HepG2 (cell line): ENCODE measurements around the gene DBNDD2. TPM values are rescaled to one million over a fixed set of nuclear protein-coding genes. Genes with fewer than 3 reads are reported as not detected.
A peak's percentile ranks its signal among the peaks of the same experiment; 100 is the strongest.

Experiments
- AKAP8 ChIP-seq: sonication (generic); formaldehyde crosslinking; IDR thresholded peaks from 2 replicates; pipeline ENCODE4 v1.5.1; 2020; ENCODE audit warnings: mild to moderate bottlenecking, missing genetic modification reagents
- ATM ChIP-seq: fragments of 450-650 bp; IDR thresholded peaks from 2 replicates; pipeline ENCODE4 v1.7.1; 2017; ENCODE audit warnings: mild to moderate bottlenecking, borderline replicate concordance
- CENPBD1 ChIP-seq: sonication (generic); formaldehyde crosslinking; IDR thresholded peaks from 2 replicates; pipeline ENCODE4 v1.8.0; 2022; ENCODE audit warnings: missing genetic modification reagents, low read depth, mild to moderate bottlenecking, borderline replicate concordance
- EED ChIP-seq: sonication (generic); formaldehyde crosslinking; IDR thresholded peaks from 2 replicates; pipeline ENCODE4 v1.5.0; 2020; ENCODE audit warnings: mild to moderate bottlenecking, missing genetic modification reagents
- HINFP ChIP-seq: sonication (generic); formaldehyde crosslinking; IDR thresholded peaks from 2 replicates; pipeline ENCODE4 v1.4.0; 2020; ENCODE audit warnings: low read depth, mild to moderate bottlenecking, missing genetic modification reagents
- IKZF4 ChIP-seq: sonication (generic); formaldehyde crosslinking; IDR thresholded peaks from 2 replicates; pipeline ENCODE4 v1.5.1; 2020; ENCODE audit warnings: borderline replicate concordance, mild to moderate bottlenecking, low read depth, missing genetic modification reagents; ENCODE audit errors: not compliant biosample characterization
- ISL2 ChIP-seq: sonication (generic); formaldehyde crosslinking; IDR thresholded peaks from 2 replicates; pipeline ENCODE4 v1.5.0; 2020; ENCODE audit warnings: missing genetic modification reagents
- ISX ChIP-seq: sonication (generic); formaldehyde crosslinking; conservative IDR thresholded peaks from 2 replicates; pipeline ENCODE4 v1.5.0; 2020; ENCODE audit warnings: missing genetic modification reagents
- NCOA1 ChIP-seq: sonication (generic); formaldehyde crosslinking; IDR thresholded peaks from 2 replicates; pipeline ENCODE4 v1.9.0; 2021; ENCODE audit warnings: missing genetic modification reagents
- PITX1 ChIP-seq: sonication (generic); formaldehyde crosslinking; IDR thresholded peaks from 2 replicates; pipeline ENCODE4 v1.5.1; 2020; ENCODE audit warnings: mild to moderate bottlenecking, missing genetic modification reagents
- PPARG ChIP-seq: conservative IDR thresholded peaks from 2 replicates; pipeline ENCODE4 v1.6.1; 2016; ENCODE audit warnings: missing biosample characterization, missing genetic modification reagents
- RAD51 ChIP-seq: fragments of 450-650 bp; IDR thresholded peaks from 2 replicates; pipeline ENCODE4 v1.6.1; 2016; ENCODE audit warnings: borderline replicate concordance
- RFXANK ChIP-seq: IDR thresholded peaks from 2 replicates; pipeline ENCODE4 v1.6.1; 2016
- ZBTB33 ChIP-seq: sonication (generic); formaldehyde crosslinking; IDR thresholded peaks from 2 replicates; pipeline ENCODE4 v1.4.0; 2020; ENCODE audit warnings: missing genetic modification reagents
- ZNF234 ChIP-seq: sonication (generic); formaldehyde crosslinking; conservative IDR thresholded peaks from 2 replicates; pipeline ENCODE4 v1.5.1; 2020; ENCODE audit warnings: mild to moderate bottlenecking, missing genetic modification reagents
- ZNF260 ChIP-seq: sonication (generic); formaldehyde crosslinking; IDR thresholded peaks from 2 replicates; pipeline ENCODE4 v1.4.0; 2020; ENCODE audit warnings: missing genetic modification reagents, low read depth, mild to moderate bottlenecking, borderline replicate concordance
- ZNF292 ChIP-seq: sonication (generic); formaldehyde crosslinking; IDR thresholded peaks from 2 replicates; pipeline ENCODE4 v1.8.1; 2022; ENCODE audit warnings: mild to moderate bottlenecking, low read depth, missing genetic modification reagents, borderline replicate concordance
- ZNF331 ChIP-seq: sonication (generic); formaldehyde crosslinking; IDR thresholded peaks from 2 replicates; pipeline ENCODE4 v1.4.0; 2020; ENCODE audit warnings: missing genetic modification reagents
- ZNF362 ChIP-seq: sonication (generic); formaldehyde crosslinking; IDR thresholded peaks from 2 replicates; pipeline ENCODE4 v1.4.0; 2020; ENCODE audit warnings: missing genetic modification reagents, mild to moderate bottlenecking, borderline replicate concordance
- ZNF382 ChIP-seq: sonication (generic); formaldehyde crosslinking; IDR thresholded peaks from 2 replicates; pipeline ENCODE4 v1.5.0; 2020; ENCODE audit warnings: missing genetic modification reagents, mild to moderate bottlenecking, borderline replicate concordance
- ZNF496 ChIP-seq: sonication (generic); formaldehyde crosslinking; IDR thresholded peaks from 2 replicates; pipeline ENCODE4 v1.8.1; 2023; ENCODE audit warnings: mild to moderate bottlenecking, moderate library complexity, missing genetic modification reagents; ENCODE audit not compliant: insufficient replicate concordance
- ZNF530 ChIP-seq: sonication (generic); formaldehyde crosslinking; IDR thresholded peaks from 2 replicates; pipeline ENCODE4 v1.5.0; 2020; ENCODE audit warnings: low read depth, mild to moderate bottlenecking, missing genetic modification reagents
- ZNF780A ChIP-seq: sonication (generic); formaldehyde crosslinking; IDR thresholded peaks from 2 replicates; pipeline ENCODE4 v1.8.0; 2022; ENCODE audit warnings: mild to moderate bottlenecking, missing genetic modification reagents, moderate library complexity
- ZNF790 ChIP-seq: sonication (generic); formaldehyde crosslinking; IDR thresholded peaks from 2 replicates; pipeline ENCODE4 v1.8.0; 2022; ENCODE audit warnings: missing genetic modification reagents, mild to moderate bottlenecking, borderline replicate concordance
- ZSCAN25 ChIP-seq: sonication (generic); formaldehyde crosslinking; IDR thresholded peaks from 2 replicates; pipeline ENCODE4 v1.8.0; 2022; ENCODE audit warnings: mild to moderate bottlenecking, missing genetic modification reagents
- ZSCAN9 ChIP-seq: IDR thresholded peaks from 2 replicates; pipeline ENCODE4 v1.6.1; 2016; ENCODE audit warnings: borderline replicate concordance
- polyA plus RNA-seq, 8 experiments: library from polyadenylated mRNA; depleted of rRNA in 3 of 8; stranded (reverse) in 7 of 8; unstranded in 1 of 8; fragments of >200 nt; fragmentation: Illumina TruSeq in 4 of 8; extraction: Trizol in 4 of 8; gene quantifications; 2 replicates each; pipeline versions ENCODE4 v1.2.1 to v1.2.3, GENCODE V29; 2011 to 2016; ENCODE audit warnings: low read depth in 4 of 8, missing spikeins in 1 of 8, mixed read lengths in 1 of 8; ENCODE audit not compliant: insufficient read depth in 1 of 8
- total RNA-seq, 5 experiments: library from RNA; depleted of rRNA; stranded (reverse); fragments of >200 nt; fragmentation: Illumina TruSeq; extraction: Trizol; gene quantifications; 2 replicates each; pipeline ENCODE4 v1.2.3, GENCODE V29; 2016; ENCODE audit warnings: low read depth in 1 of 5

DBNDD2 gene
- total and polyA plus RNA-seq, 2 of the 13 experiments (the other 11 are each of a cell fraction or from before 2014, with no cell fraction given), result 16.7 to 47.6 TPM

- peak; percentile 93 for TF ChIP-seq PITX1 (CRISPR knock-in tag)
- TF ChIP-seq ISL2, result peak; percentile 78
- TF ChIP-seq ZNF292, result peak; percentile 92
- no peak for TF ChIP-seq RAD51
- TF ChIP-seq HINFP, result peak; percentile 94
- TF ChIP-seq EED (CRISPR knock-in tag), result peak; percentile 89
- TF ChIP-seq ZNF234 (CRISPR knock-in tag), result no peak
- no peak; the same call in 1 of the 2 replicates for TF ChIP-seq CENPBD1 (CRISPR knock-in tag)
- peak; percentile 64 for TF ChIP-seq PPARG (CRISPR knock-in tag)
- TF ChIP-seq ZSCAN9 (CRISPR knock-in tag), result peak; percentile 98
- no peak for TF ChIP-seq NCOA1 (CRISPR knock-in tag)
- TF ChIP-seq ZNF790 (CRISPR knock-in tag), result peak; percentile 61; the same call in 1 of the 2 replicates
- TF ChIP-seq ATM, result no peak
- TF ChIP-seq ZBTB33 (CRISPR knock-in tag), result peak; percentile 68; the same call in 1 of the 2 replicates
- no peak for TF ChIP-seq ZNF530
- no peak for TF ChIP-seq ZNF260 (CRISPR knock-in tag)
- no peak; the same call in 1 of the 2 replicates for TF ChIP-seq ZSCAN25 (CRISPR knock-in tag)
- TF ChIP-seq ZNF496 (CRISPR knock-in tag), result no peak
- peak; percentile 68 for TF ChIP-seq IKZF4 (CRISPR knock-in tag)
- no peak for TF ChIP-seq ZNF382
- peak; percentile 78 for TF ChIP-seq ZNF362 (CRISPR knock-in tag)
- no peak; the same call in 1 of the 2 replicates for TF ChIP-seq ZNF780A (CRISPR knock-in tag)
- TF ChIP-seq ZNF331 (CRISPR knock-in tag), result peak; percentile 95
- peak; percentile 27; the same call in 1 of the 2 replicates for TF ChIP-seq RFXANK (CRISPR knock-in tag)
- peak; percentile 43; the same call in 1 of the 2 replicates for TF ChIP-seq ISX (CRISPR knock-in tag)
- TF ChIP-seq AKAP8 (CRISPR knock-in tag), result no peak
These were observed 45.1 kb upstream of the DBNDD2 start, which contains the start of gene SYS1 (continued) for GRCh38 chr20:45362804-45363610.
